ENCODE results near the gene TULP4. TPM values are rescaled to one million over a fixed set of nuclear protein-coding genes. Genes with fewer than 3 reads are reported as not detected.
"Not testable (repeated sequence)": the region's sequence is repeated elsewhere in the genome, so short reads cannot be mapped to it uniquely, and the experiment has no call there.

The TULP4 gene
- total RNA-seq, 4 donors from 2014 or later = 59.8 to 99.2 (median 88.6) TPM

DNA sequence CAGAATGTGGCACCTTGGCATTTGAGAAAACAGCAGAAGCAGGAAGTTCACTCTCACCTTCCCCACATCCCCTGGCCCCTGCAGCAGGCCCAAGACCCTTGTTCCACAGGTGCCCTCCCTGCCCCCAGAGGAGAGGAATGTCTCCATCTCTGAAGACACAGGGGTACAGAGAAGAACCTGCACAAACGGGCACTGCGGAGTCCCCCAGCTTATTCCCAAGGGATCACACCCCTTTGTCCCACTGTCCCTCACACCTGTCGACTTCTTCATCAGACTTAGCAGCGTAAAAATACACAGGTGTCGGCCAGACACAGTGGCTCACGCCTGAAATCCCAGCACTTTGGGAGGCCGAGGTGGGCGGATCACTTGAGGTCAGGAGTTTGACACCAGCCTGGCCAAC lies 204.8 kb downstream of the TULP4 start:
- H3K27ac ChIP-seq = no peak overlapping the region
- H3K4me3 ChIP-seq = no peak overlapping the region
- H3K4me1 ChIP-seq = no peaks in the 10 kb centered on the region
- ATAC-seq (no peak), DNase-seq (no peak)
- intact Hi-C loops (cut with DNase I; ENCODE audit: low total_unique reads) = no loop called here
- peaks cover 17 to 22% (median 20%) of the 10 kb centered on the region in 3 donors for H3K27me3 ChIP-seq
- TF ChIP-seq POLR2A (IDR thresholded peaks at IDR 0.05) = no peak
- TF ChIP-seq, protein P1, sequence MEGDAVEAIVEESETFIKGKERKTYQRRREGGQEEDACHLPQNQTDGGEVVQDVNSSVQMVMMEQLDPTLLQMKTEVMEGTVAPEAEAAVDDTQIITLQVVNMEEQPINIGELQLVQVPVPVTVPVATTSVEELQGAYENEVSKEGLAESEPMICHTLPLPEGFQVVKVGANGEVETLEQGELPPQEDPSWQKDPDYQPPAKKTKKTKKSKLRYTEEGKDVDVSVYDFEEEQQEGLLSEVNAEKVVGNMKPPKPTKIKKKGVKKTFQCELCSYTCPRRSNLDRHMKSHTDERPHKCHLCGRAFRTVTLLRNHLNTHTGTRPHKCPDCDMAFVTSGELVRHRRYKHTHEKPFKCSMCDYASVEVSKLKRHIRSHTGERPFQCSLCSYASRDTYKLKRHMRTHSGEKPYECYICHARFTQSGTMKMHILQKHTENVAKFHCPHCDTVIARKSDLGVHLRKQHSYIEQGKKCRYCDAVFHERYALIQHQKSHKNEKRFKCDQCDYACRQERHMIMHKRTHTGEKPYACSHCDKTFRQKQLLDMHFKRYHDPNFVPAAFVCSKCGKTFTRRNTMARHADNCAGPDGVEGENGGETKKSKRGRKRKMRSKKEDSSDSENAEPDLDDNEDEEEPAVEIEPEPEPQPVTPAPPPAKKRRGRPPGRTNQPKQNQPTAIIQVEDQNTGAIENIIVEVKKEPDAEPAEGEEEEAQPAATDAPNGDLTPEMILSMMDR (IDR thresholded peaks at IDR 0.05 in 4 of 5, conservative IDR thresholded peaks at IDR 0.05 in 1 of 5) = no peak
- no peaks in the 10 kb centered on the region for H3K9me3 ChIP-seq
- in situ Hi-C loops (cut with MboI; ENCODE audit: low sequenced_read_pairs in 4 of 4) = loop anchor here in 3 of 4 donors (25.0 kb wide), 1 partner anchor 305 kb away; no protein-coding TSS in a partner anchor
- H3K36me3 ChIP-seq = no peaks in the 10 kb centered on the region

DNA sequence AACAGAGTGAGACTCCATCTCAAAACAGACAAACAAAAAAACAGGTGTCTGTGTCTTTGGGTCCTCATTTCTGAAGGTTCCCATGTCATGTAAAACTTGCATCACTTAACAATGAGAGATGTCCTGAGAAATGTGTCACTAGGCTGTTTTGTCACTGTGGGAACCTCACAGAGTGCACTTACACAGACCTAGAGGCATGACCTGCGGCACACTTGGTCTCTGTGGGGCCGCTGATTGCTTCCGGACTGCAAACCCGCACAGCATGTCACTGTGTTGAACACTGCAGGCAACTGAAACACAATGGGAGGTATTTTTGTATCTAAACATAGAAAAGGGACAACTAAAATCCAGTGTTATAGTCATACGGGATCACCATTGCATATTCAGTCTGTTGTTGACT lies 205.3 kb downstream of the TULP4 start:
- ATAC-seq (no peak), DNase-seq (no peak)
- intact Hi-C loops (cut with DNase I; ENCODE audit: low total_unique reads) = no loop called here
- H3K36me3 ChIP-seq = no peaks in the 10 kb centered on the region
- H3K4me1 ChIP-seq = no peaks in the 10 kb centered on the region
- TF ChIP-seq, protein P1 (IDR thresholded peaks at IDR 0.05 in 4 of 5, conservative IDR thresholded peaks at IDR 0.05 in 1 of 5) = no peak
- TF ChIP-seq POLR2A (IDR thresholded peaks at IDR 0.05) = no peak
- peaks cover 17 to 22% (median 20%) of the 10 kb centered on the region in 3 donors for H3K27me3 ChIP-seq
- H3K27ac ChIP-seq = no peak overlapping the region
- in situ Hi-C loops (cut with MboI; ENCODE audit: low sequenced_read_pairs in 4 of 4) = loop anchor here in 3 of 4 donors (25.0 kb wide), 1 partner anchor 305 kb away; no protein-coding TSS in a partner anchor
- no peak overlapping the region for H3K4me3 ChIP-seq
- H3K9me3 ChIP-seq = no peaks in the 10 kb centered on the region

DNA sequence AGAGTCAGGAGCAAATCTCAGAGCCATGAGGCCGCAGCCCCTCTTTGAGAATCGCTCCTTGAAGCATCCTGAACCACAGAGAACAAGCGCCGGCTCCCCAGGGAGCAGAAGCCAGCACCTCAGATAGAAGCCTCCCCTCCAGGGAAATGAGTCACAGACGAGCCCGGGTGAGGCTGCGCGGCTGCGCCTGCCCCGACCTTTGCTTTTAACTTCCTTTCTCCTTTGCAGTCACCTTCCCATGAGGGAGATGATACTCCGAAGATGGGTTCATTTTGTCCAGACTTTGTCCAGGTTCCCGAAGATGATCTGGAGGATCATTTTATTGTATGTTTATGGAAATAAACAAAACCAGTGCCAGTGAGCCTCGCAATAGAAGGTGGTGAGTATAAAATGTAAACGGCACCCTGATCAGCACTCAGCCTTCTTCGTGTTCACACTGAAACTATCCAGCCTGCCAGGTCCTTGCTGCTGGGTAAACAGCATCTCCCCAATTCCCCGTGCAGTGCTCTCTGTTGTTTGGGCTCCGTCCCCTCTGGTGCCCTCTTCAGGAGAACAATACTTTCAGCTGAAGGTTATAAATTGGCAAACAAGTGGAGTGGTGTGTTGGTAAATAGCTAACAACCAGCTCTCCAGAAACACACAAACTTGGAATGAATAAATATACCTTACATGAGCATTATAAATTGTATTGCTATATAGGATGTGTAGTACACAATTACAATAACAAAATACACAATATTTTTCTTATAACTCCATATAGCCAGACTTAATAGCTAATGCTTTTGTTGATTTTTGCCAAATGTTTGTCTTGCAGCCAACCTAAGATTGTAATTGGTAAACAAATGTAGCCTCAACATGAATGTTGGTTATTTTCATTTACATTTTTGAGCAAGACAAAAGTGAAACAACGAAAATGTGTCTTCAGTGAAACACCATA lies 206.2 kb downstream of the TULP4 start:
- peak overlapping the region in 3 of 4 donors; percentile 6 to 19 (median 6) for H3K4me3 ChIP-seq
- DNase-seq (no peak), ATAC-seq (peak; percentile 29 to 77)
- H3K36me3 ChIP-seq = no peaks in the 10 kb centered on the region
- peaks cover 17 to 22% (median 20%) of the 10 kb centered on the region in 3 donors for H3K27me3 ChIP-seq
- TF ChIP-seq, protein P1 (IDR thresholded peaks at IDR 0.05 in 4 of 5, conservative IDR thresholded peaks at IDR 0.05 in 1 of 5) = peak in 3 of 5 experiments; percentile 43 to 52 (median 50)
- TF ChIP-seq POLR2A (IDR thresholded peaks at IDR 0.05) = no peak
- H3K27ac ChIP-seq = no peak overlapping the region
- in situ Hi-C loops (cut with MboI; ENCODE audit: low sequenced_read_pairs in 4 of 4) (loop anchor here in 3 of 4 donors (25.0 kb wide), 1 partner anchor 306 kb away; no protein-coding TSS in a partner anchor), intact Hi-C loops (cut with DNase I; ENCODE audit: low total_unique reads) (loop anchor here (1.0 kb wide), 1 partner anchor 297 kb away; no protein-coding TSS in a partner anchor)
- no peaks in the 10 kb centered on the region for H3K4me1 ChIP-seq
- no peaks in the 10 kb centered on the region for H3K9me3 ChIP-seq

DNA sequence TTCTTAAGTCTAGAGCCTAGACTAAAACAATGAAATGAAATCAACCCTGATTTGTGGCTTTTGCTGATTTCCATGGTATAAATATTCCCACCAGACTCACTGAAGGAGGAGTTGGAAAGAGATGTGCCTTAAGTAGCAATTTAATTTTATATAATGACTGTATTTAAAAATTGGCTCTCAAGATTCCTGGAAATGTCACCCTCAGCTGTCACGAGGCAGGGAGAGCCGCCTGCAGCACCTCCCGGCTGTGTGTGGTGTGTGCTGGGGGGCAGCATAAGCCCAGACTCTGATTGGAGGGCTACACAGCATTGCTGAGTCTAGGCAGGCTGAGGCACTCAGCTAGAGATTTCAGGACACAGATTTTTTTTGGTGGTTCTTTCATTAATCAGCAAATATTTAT lies 207.0 kb downstream of the TULP4 start:
- in situ Hi-C loops (cut with MboI; ENCODE audit: low sequenced_read_pairs in 4 of 4) = loop anchor here in 3 of 4 donors (25.0 kb wide), 1 partner anchor 307 kb away; no protein-coding TSS in a partner anchor
- no peak for ATAC-seq
- peaks cover 17 to 26% (median 22%) of the 10 kb centered on the region in 3 donors for H3K27me3 ChIP-seq

DNA sequence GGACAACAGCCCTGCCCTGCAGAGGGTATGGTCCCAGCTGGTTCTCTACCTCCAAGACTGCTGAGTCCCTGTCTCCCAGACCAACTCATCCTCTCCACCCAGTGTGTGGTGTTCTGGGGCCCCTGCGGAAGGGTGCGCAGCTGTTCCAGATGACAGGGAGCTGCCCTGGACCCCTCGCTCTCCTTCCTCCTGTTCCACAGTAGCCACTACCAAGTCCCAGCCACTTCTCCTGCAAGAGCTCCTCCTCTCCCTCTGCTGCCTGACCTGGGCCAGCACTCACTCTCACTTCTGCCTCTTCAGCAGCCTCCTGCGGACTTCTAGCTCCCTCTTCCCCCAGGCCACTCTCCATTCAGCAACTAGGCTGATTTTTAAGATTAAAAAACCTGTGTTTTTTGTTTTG lies 207.5 kb downstream of the TULP4 start:
- DNase-seq = no peak
- H3K4me3 ChIP-seq = no peak overlapping the region
- no peak for TF ChIP-seq POLR2A (IDR thresholded peaks at IDR 0.05)
- TF ChIP-seq, protein P1 (IDR thresholded peaks at IDR 0.05 in 4 of 5, conservative IDR thresholded peaks at IDR 0.05 in 1 of 5) = no peak
- H3K9me3 ChIP-seq = no peaks in the 10 kb centered on the region
- intact Hi-C loops (cut with DNase I; ENCODE audit: low total_unique reads) (no loop called here), in situ Hi-C loops (cut with MboI; ENCODE audit: low sequenced_read_pairs in 4 of 4) (loop anchor here in 3 of 4 donors (25.0 kb wide), 1 partner anchor 307 kb away; no protein-coding TSS in a partner anchor)
- H3K4me1 ChIP-seq = no peaks in the 10 kb centered on the region
- H3K27me3 ChIP-seq = peaks cover 17 to 26% (median 24%) of the 10 kb centered on the region in 3 donors
- ATAC-seq = no peak
- no peaks in the 10 kb centered on the region for H3K36me3 ChIP-seq
- H3K27ac ChIP-seq = no peak overlapping the region

More for the DNA sequence above, 207.0 kb downstream of the TULP4 start:
- no peak for TF ChIP-seq POLR2A (IDR thresholded peaks at IDR 0.05)
- H3K9me3 ChIP-seq = no peaks in the 10 kb centered on the region
- no peaks in the 10 kb centered on the region for H3K36me3 ChIP-seq
- no peak overlapping the region for H3K27ac ChIP-seq
- intact Hi-C loops (cut with DNase I; ENCODE audit: low total_unique reads) = no loop called here
- no peaks in the 10 kb centered on the region for H3K4me1 ChIP-seq
- H3K4me3 ChIP-seq = no peak overlapping the region
- DNase-seq = no peak

DNA sequence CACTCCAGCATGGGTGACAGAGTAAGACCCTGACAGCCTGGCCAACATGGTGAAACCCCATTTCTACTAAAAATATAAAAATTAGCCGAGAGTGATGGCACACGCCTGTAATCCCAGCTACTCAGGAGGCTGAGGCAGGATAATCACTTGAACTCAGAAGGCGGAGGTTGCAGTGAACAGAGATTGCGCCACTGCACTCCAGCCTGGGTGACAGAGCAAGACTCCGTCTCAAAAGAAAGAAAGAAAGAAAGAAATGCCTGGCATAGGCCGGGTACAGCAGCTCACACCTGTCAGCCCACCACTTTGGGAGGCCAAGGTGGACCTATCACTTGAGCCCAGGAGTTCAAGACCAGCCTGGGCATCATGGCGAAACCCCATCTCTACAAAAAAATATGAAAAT lies 208.7 kb downstream of the TULP4 start:
- H3K4me1 ChIP-seq; H3K4me3 ChIP-seq; DNase-seq; H3K27ac ChIP-seq; H3K9me3 ChIP-seq; H3K36me3 ChIP-seq; ATAC-seq; intact Hi-C loops (cut with DNase I; ENCODE audit: low total_unique reads): not testable (repeated sequence)
- H3K27me3 ChIP-seq = peaks cover 17 to 26% (median 24%) of the 10 kb centered on the region in 3 donors
- in situ Hi-C loops (cut with MboI; ENCODE audit: low sequenced_read_pairs in 4 of 4) = loop anchor here in 3 of 4 donors (25.0 kb wide), 1 partner anchor 309 kb away; no protein-coding TSS in a partner anchor

Measured in gastrocnemius medialis (tissue), 4 donors.